Measurements from ENCODE around the gene HSF5.
"Not testable (repeated sequence)": the region's sequence is repeated elsewhere in the genome, so short reads cannot be mapped to it uniquely, and the experiment has no call there.

HSF5 gene

DNA sequence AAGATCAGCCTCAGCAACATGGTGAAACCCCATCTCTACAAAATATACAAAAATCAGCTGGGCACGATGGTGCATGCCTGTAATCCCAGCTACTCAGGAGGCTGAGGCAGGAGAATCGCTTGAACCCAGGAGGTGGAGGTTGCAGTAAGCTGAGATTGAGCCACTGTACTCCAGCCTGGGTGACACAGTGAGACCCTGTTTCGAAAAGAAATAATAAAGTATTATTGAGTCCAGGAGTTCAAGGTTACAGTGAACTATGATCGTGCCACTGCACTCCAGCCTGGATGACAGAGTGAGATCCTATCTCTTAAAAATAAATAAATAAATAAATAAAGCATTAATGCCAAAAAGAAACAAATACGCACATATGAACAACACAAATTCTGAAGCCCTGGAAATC, 6.4 kb downstream of the HSF5 start:
- DNase-seq (ENCODE audit: low read depth, low spot score) = not testable (repeated sequence)

GRCh38 chr17:58480090-58480489, 8.1 kb downstream of the HSF5 start:
- no peak for DNase-seq (ENCODE audit: low read depth, low spot score)

- no peak for DNase-seq (ENCODE audit: low read depth, low spot score)
Observed at GRCh38 chr17:58476812-58477211, 11.4 kb downstream of the HSF5 start.

DNA sequence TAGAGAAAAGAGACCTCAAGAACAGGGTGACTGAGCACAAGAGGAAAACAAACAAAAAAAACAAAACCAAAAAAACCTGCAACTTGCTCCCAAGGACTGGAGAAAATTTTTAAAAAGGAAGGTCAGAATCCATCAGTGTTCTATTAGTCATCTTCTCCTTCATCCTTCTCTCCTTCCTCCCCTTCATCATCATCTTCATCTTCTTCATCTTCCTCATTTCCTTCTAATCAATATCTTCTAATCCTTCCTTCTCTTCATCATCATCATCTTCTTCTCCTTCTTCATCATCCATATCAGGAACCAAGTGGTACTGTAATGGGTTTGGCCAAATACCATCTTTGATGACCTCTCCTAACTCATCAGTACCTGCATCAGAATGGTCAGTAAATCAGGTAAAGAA, 12.2 kb downstream of the HSF5 start:
- DNase-seq (ENCODE audit: low read depth, low spot score) = no peak

DNA sequence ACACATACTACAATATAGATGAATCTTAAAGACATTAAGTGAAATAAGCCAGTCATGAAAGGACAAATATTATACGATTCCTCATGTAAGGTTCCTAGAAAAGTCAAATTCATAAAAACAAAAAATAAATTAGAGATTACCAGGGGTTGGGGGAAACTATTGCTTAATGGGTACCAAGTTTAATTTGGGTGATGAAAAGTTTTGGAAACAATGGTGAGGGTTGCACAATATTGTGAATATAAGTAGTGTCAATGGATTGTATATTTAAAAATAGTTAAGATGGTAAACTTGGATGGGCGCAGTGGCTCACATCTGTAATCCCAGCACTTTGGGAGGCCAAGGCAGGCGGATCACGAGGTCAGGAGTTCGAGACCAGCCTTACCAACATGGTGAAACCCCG, 17.9 kb downstream of the HSF5 start:
- DNase-seq (ENCODE audit: low read depth, low spot score) = no peak

- no peak for DNase-seq (ENCODE audit: low read depth, low spot score)
Observed at GRCh38 chr17:58468944-58469343, 19.3 kb downstream of the HSF5 start.

DNA sequence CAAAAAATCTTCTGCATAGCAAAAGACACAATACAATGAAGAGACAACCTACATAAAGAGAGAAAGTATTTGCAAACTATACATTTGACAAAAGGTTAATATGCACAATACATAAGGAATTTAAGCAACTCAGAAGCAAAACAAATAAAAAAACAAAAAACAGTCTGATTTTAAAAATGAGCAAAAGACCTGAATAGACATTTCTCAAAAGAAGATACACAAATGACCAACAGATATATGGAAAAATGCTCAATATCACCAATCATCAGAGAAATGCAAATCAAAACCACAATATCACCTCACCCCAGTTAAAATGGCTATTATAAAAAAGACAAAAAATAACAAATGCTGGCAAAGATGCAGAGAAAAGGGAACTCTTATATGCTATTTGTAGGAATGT, 32.7 kb downstream of the HSF5 start:
- no peak for DNase-seq (ENCODE audit: low read depth, low spot score)

- DNase-seq (ENCODE audit: low read depth, low spot score) = peak; percentile 42
Observed at GRCh38 chr17:58452738-58453137, 35.5 kb downstream of the HSF5 start.

GRCh38 chr17:58447039-58447975, 40.9 kb downstream of the HSF5 start:
- peak; percentile 90 for DNase-seq (ENCODE audit: low read depth, low spot score)

DNA sequence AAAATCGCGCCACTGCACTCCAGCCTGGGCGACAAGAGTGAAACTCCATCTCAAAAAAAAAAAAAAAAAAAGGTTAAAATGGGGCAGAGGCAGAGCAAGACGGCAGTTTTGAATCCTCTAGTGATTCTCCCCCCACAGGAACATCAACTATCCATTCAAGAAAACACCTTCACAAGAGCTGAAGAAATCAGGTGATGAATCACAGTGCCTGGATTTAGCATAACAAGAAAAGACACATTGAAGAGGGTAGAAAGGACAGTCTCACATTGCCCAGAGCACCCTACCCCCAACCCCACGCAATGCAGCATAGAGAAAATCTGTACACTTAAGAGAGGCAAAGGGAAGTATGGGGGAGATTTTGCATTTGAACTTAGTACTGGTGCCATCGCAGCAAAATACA, 42.1 kb downstream of the HSF5 start:
- DNase-seq (ENCODE audit: low read depth, low spot score) = no peak

GRCh38 chr17:58436805-58437239, 51.4 kb downstream of the HSF5 start:
- no peak for DNase-seq (ENCODE audit: low read depth, low spot score)

- DNase-seq (ENCODE audit: low read depth, low spot score) = no peak
Observed at GRCh38 chr17:58436245-58436644, 52.0 kb downstream of the HSF5 start.

DNA sequence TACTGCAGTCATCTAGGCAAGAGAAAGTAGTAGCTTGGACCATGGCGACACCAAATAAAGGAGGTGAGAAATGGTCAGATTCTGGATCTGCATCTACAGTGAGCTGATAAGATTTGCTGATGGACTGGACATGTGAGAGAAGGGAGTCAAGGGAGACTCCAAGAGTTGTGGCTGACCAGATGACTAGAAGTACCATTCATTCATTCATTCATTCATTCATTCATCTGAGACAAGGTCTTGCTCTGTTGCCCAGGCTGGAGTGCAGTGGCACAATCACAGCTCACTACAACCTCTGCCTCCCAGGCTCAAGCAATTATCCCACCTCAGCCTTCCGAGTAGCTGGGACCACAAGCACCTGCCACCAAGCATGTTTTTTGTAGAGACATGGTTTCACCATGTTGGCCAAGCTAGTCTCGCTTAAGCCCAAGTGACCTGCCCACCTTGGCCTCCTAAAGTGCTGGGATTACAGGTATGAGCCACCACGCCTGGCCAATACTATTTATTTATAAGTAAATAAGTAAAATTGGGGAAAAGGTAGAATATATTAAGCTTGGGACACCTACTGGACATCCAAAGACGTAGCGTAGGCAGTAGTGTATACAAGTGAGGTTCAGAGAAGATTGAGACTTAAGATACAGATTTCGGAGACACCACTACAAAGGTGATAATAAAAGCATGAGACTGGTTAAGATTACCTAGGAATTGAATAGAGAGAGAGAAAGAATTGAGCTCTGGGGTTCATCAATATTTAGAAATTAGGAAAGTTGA, 55.2 kb downstream of the HSF5 start:
- DNase-seq (ENCODE audit: low read depth, low spot score) = no peak

- no peak for DNase-seq (ENCODE audit: low read depth, low spot score)
Observed at GRCh38 chr17:58427807-58428206, 60.4 kb downstream of the HSF5 start.

GRCh38 chr17:58421711-58422110, 66.5 kb downstream of the HSF5 start:
- DNase-seq (ENCODE audit: low read depth, low spot score) = no peak

DNA sequence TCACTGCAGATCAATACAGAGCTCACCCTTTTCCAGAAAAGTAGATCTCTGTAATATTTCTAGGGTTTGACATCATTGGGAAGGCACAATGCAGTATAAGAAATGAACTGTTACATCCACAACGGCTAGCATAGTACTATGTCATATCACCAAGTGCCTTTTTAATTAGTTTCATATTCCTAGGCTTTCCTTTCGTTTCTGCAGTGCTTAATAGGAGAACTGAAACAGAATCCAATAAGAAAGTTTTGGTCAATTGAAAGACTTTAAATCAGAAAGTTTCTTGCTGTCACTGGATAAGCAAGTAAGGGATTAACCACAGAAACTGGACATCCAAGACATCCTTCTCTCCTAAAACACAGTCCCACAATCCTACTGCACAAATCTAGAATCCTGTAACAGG, 67.4 kb downstream of the HSF5 start:
- no peak for DNase-seq (ENCODE audit: low read depth, low spot score)

GRCh38 chr17:58417300-58418092, 70.7 kb downstream of the HSF5 start, which contains the start of gene RNF43:
RNF43 (minus strand) TSS chr17:58417534; CDS start chr17:58415577, 1,957 bp downstream.
- peak; percentile 92 for DNase-seq (ENCODE audit: low read depth, low spot score)

- no peak for DNase-seq (ENCODE audit: low read depth, low spot score)
Observed at GRCh38 chr17:58416937-58417299, 71.3 kb downstream of the HSF5 start.

DNA sequence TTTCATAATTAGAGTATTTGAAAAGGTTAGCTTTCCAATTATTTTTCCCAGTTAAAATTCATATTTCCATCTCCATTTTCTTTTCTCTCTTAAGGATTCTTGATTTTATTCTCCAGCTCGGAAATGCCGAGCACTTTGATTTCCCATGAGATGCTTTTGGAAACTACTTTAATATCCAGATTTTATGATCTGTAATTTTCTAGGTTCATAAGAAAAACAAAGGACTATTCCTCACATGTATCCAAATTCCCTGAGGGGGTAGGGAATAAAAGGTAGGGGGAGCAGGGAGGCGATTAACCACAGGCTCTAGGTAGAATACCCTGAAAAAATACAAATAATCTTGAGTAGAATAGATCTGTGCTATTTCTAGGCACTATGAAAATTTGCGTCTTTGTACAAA, 71.8 kb downstream of the HSF5 start:
- no peak for DNase-seq (ENCODE audit: low read depth, low spot score)

- DNase-seq (ENCODE audit: low read depth, low spot score) = no peak
Observed at GRCh38 chr17:58415371-58416055, 72.7 kb downstream of the HSF5 start.

GRCh38 chr17:58414596-58414997, 73.6 kb downstream of the HSF5 start:
- DNase-seq (ENCODE audit: low read depth, low spot score) = no peak
